NCI-H510A treated with DMSO at 0.1 percent for 48 hours (cell line): ENCODE measurements around the gene ELFN1.
A peak's percentile ranks its signal among the peaks of the same experiment; 100 is the strongest.

Source experiments
- DNase-seq: peaks from one replicate; lab custom pipeline; 2025; lab: John Stamatoyannopoulos, UW

The ELFN1 gene

GRCh38 chr7:1663857-1664651 lies 6.0 kb upstream of the ELFN1 start:
- no peak for DNase-seq

- peak; percentile 73 for DNase-seq
Observed at GRCh38 chr7:1664711-1665548, 5.1 kb upstream of the ELFN1 start.

GRCh38 chr7:1665549-1666316 lies 4.3 kb upstream of the ELFN1 start:
- DNase-seq: peak; percentile 46

- DNase-seq: no peak
Observed at GRCh38 chr7:1666317-1666822, 3.7 kb upstream of the ELFN1 start.

GRCh38 chr7:1666823-1667565 lies 3.1 kb upstream of the ELFN1 start:
- peak; percentile 27 for DNase-seq

GRCh38 chr7:1667566-1668395 lies 2.3 kb upstream of the ELFN1 start:
- peak; percentile 59 for DNase-seq

- peak; percentile 14 for DNase-seq
Observed at GRCh38 chr7:1668396-1669063, 1.5 kb upstream of the ELFN1 start.

- DNase-seq: peak; percentile 81
Observed at GRCh38 chr7:1669064-1669951, 769 bp upstream of the ELFN1 start.

GRCh38 chr7:1670894-1671593 lies 967 bp downstream of the ELFN1 start:
- DNase-seq: no peak

GRCh38 chr7:1671594-1672451 lies 1.7 kb downstream of the ELFN1 start:
- no peak for DNase-seq

GRCh38 chr7:1672851-1673486 lies 2.9 kb downstream of the ELFN1 start:
- DNase-seq: no peak

GRCh38 chr7:1673581-1674118 lies 3.6 kb downstream of the ELFN1 start:
- DNase-seq: no peak

- DNase-seq: no peak
Observed at GRCh38 chr7:1674161-1675035, 4.3 kb downstream of the ELFN1 start.

- no peak for DNase-seq
Observed at GRCh38 chr7:1675036-1675671, 5.1 kb downstream of the ELFN1 start.
